RPMI8226 (cell line): ENCODE results near the gene MAML2.
A peak's percentile ranks its signal among the peaks of the same experiment; 100 is the strongest.

Experiments used
- DNase-seq: peaks from one replicate; pipeline ENCODE4 v3.0.0-alpha.2; 2015

Gene MAML2

GRCh38 chr11:96091476-96091875 is 251.5 kb downstream of the MAML2 start:
- DNase-seq, result no peak

DNA sequence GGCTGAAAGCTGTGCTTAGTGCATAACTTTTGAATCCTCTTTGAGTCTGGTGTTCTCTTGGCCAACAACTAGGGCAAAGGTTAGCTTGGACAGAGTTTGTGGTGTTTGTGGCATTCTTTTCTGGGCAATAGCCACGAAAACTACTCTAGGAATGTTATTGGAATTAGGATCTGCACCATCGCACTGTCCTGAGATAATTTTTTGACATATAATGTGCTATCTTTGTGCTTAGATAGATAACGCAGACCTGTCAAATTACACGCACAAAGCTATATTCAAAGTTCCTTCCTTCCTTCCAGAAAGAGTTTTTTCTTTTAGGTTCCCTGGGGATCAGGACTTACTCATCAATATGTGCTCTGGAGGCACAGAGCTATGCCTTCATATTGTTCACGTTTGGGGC is 252.3 kb downstream of the MAML2 start:
- no peak for DNase-seq

DNA sequence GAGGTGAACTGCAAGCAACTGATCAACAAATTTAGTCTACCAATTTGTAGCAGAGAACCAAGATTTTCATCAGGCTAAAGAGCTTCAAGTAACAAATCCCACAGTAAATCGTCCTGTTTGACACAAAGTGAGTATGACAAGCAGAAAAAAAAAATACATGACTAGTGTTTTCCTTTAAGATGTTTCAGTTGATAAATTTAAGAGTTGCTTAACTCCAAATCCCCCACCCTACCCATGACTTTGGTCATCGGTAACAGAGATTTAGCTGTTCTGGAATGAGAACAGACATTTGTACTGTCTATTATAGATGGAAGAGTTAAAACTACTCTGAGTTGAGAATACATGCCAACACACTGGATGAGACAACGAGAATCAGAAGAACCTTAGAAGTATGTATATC is 254.1 kb downstream of the MAML2 start:
- DNase-seq, result no peak

- DNase-seq, result no peak
These were observed 256.9 kb downstream of the MAML2 start for GRCh38 chr11:96086111-96086510.

DNA sequence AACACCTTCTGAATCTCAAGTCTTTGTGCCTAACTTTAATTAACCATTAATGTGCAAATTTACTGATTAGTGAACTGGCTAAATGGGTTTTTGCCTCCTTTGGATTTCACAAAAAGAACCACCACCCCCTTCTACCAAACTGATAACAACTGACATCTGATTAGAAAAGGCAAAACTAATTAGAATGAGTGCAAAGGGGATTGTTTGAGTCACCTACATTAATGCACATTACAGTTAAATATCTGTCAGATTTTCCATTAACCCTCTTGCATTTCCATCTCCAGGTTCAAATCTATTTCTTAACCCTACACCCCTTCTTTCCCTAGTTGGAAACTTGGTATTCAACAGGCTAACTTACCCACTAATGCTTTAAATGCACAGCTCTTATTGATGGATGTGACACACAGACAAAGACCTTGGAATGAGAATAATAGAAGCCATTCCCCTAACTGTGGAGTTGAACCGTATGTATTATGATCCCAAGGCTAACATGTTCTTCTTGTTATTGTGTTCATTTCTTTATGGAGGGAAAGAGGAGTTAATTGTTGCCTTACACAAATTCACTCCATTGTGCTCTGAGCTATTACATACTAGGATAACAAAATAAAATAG is 257.6 kb downstream of the MAML2 start:
- DNase-seq, result no peak

- no peak for DNase-seq
These were observed 258.2 kb downstream of the MAML2 start for GRCh38 chr11:96084610-96085318.

DNA sequence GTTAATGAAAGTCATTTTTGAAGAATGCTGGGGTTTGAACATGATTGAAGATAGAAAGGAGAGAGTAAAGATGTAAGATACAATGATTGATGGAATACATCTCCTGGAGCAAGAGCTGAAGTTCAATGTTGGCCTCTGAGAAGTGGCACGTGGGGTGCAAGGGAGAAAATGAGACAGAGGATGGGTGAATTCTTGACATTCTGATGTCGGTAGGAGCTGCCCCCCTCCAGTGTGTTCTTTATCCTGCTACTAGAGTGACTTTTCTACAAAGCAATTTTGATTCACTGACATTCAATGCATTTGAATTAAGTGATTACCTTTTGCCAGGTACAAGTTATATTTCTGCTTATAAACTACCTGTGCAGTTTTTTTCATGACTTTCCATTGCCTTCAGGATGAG is 260.1 kb downstream of the MAML2 start:
- DNase-seq, result no peak

DNA sequence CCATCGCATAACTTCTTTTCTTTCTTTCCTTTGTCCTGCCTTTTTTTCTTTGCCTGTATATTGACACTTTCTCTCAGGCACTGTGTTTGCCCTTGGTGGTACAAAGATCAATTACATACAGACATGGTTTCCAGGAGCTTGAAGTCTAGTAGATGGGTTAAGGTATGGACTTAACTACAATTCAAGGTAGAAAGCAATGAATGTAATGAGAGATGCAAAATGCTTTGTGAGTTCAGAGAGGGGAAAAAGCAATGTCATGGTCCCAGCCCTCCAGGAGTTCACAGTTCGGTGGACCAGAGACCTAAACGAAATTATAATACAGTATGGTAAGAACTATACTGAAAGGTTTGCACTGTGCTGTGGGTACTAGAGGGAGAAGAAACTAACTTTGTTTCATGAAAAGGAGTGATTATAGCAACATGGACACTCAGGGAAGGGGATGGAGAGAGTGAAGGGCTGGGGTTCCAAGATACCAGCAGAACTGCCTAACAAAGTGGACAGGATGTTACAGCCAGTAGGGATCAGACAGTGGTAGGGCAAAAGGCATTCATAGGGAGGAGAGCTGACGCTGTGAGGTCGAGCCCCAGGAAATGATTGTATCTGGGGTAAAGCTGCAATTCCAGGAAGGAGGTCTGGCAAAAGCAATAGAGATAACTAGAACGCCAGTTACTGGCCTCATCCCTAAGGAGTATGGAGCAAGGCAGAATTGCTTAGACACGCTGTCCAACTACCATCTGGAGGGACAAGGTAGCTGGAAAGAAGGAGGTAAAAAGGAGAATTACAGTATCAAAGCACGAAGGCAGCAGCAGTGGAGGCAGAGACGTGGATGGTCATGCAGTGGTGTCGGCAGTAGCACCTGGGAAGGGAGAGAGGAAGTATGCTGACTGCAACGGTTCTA is 260.7 kb downstream of the MAML2 start:
- DNase-seq, result no peak

GRCh38 chr11:96081561-96081960 is 261.4 kb downstream of the MAML2 start:
- DNase-seq, result no peak

GRCh38 chr11:96079691-96080090 is 263.3 kb downstream of the MAML2 start:
- no peak for DNase-seq

DNA sequence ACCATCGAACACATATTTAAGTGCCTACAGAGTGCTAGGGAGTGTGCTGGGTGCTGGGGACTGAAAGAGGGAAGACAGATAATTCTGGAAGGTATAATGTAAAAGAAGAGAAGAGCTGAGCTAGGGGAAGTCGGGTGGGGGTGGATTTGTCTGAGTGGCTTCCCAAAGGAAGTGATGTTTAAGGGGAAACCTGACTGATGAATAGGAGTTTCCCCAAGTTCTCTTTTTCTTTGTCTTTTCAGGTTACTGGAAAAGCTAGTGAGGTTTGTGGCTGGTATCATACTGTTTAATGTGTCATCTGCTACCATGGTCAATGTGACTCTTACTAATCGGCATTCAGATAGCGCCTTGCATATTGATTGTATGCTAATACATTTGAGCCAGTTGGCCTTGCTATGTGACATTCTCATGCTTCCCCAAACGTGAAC is 267.4 kb downstream of the MAML2 start:
- no peak for DNase-seq

- no peak for DNase-seq
These were observed 268.3 kb downstream of the MAML2 start for GRCh38 chr11:96074551-96075310.

- DNase-seq, result no peak
These were observed 269.5 kb downstream of the MAML2 start for GRCh38 chr11:96073536-96073935.

- DNase-seq, result no peak
These were observed 270.4 kb downstream of the MAML2 start for GRCh38 chr11:96072592-96072991.

DNA sequence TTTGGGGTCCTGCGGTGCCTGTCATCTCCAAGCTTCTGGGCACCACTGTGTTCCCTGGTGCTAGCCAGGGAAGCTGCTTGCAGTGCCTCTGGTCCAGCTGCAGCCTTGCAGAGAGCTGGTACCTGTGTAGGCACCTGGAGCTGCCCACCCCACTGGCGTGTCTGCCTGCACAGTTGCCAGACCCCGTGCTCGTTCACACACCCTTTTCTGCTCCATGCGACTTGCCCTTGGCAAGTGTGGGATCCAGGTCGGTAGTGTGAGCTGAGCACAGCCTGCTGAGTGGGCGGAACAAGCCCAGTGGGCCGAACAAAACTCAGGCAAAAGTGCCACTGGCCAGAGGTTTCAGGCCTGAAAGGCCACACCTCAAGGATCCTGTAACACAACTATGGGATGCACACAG is 272.5 kb downstream of the MAML2 start:
- DNase-seq, result no peak

DNA sequence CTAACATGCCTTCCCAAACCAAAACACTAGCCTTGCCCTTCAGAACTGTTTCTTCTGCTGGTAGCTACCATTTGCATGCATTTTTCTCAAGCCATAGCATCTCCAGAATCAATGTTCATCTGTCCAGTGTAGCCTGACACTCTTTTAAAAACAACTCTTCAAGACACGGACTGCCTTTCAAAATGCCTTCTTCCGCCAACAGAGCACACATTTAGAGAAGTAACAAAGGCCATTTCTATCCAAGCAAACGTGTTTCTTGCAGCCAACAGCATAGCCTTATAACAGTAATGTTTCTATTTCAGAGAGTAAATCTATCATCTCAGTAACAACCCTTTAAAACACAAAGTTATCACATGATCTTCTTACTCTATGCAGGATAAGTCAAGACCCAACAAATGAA is 275.8 kb downstream of the MAML2 start:
- DNase-seq, result no peak

DNA sequence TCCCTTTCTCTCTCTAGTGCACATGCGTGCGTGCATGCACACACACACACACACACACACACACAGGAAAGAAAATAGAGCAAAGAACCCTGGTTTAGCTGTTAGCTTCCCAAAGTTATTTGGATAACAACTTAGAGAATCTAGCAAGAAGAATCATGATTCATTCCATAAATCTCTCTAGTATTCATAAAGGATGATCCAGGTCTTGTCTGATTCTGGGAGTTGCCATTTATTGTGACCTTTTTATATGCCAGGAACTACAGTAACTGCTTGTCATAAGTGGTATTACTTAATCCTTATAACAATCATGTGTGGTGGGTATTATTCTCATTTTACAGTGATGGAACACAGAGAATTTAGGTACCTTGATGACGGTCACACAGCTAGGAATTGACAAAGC is 277.6 kb downstream of the MAML2 start:
- DNase-seq, result no peak

GRCh38 chr11:96063886-96064285 is 279.1 kb downstream of the MAML2 start:
- DNase-seq, result no peak

- DNase-seq, result no peak
These were observed 279.9 kb downstream of the MAML2 start for GRCh38 chr11:96063053-96063452.

GRCh38 chr11:96062134-96062533 is 280.9 kb downstream of the MAML2 start:
- DNase-seq, result peak; percentile 14

GRCh38 chr11:96061730-96062129 is 281.3 kb downstream of the MAML2 start:
- DNase-seq, result no peak

GRCh38 chr11:96061069-96061468 is 281.9 kb downstream of the MAML2 start:
- DNase-seq, result no peak

- no peak for DNase-seq
These were observed 285.5 kb downstream of the MAML2 start for GRCh38 chr11:96057502-96057901.
